ENCODE results near the gene JMJD1C. TPM values are rescaled to one million over a fixed set of nuclear protein-coding genes. Genes with fewer than 3 reads are reported as not detected.

The JMJD1C gene
- polyA plus RNA-seq, 3 donors from 2014 or later: 13.4 to 37.4 (median 16.0) TPM

GRCh38 chr10:63143987-63144386 is 321.8 kb downstream of the JMJD1C start:
- Mint-ChIP-seq H3K4me3 (no peak overlapping the region), H3K4me1 (peaks cover 50 to 88% of the 10 kb centered on the region in 2 donors), H3K9me3 (no peaks in the 10 kb centered on the region), H3K27ac (peak overlapping the region in 3 of 6 donors; percentile 25 to 68 (median 61)), H3K36me3 (peaks cover 0 to 6% (median 0%) of the 10 kb centered on the region in 3 donors), H3K27me3 (ENCODE audit: low read depth in 3 of 3) (no peaks in the 10 kb centered on the region)
- DNase-seq: no peak

- peaks cover 54 to 91% of the 10 kb centered on the region in 2 donors for H3K4me1 Mint-ChIP-seq
- H3K36me3 Mint-ChIP-seq: no peaks in the 10 kb centered on the region
These were observed 323.6 kb downstream of the JMJD1C start for GRCh38 chr10:63142136-63142535.

GRCh38 chr10:63140077-63140476 is 325.7 kb downstream of the JMJD1C start:
- H3K4me1 Mint-ChIP-seq: peaks cover 52 to 86% of the 10 kb centered on the region in 2 donors

More at GRCh38 chr10:63142136-63142535, 323.6 kb downstream of the JMJD1C start:
- no peaks in the 10 kb centered on the region for H3K9me3 Mint-ChIP-seq
- no peak overlapping the region for H3K4me3 Mint-ChIP-seq
- H3K27ac Mint-ChIP-seq: no peak overlapping the region
- no peaks in the 10 kb centered on the region for H3K27me3 Mint-ChIP-seq (ENCODE audit: low read depth in 3 of 3)
- DNase-seq: no peak

GRCh38 chr10:63137306-63137705 is 328.5 kb downstream of the JMJD1C start:
- H3K36me3 Mint-ChIP-seq: peaks cover 0 to 4% (median 0%) of the 10 kb centered on the region in 3 donors

More at GRCh38 chr10:63140077-63140476, 325.7 kb downstream of the JMJD1C start:
- Mint-ChIP-seq H3K36me3 (no peaks in the 10 kb centered on the region), H3K4me3 (no peak overlapping the region), H3K9me3 (no peaks in the 10 kb centered on the region), H3K27ac (peak overlapping the region in 2 of 6 donors; percentile 21 to 48), H3K27me3 (ENCODE audit: low read depth in 3 of 3) (no peaks in the 10 kb centered on the region)
- DNase-seq: no peak

GRCh38 chr10:63133821-63134557 is 331.8 kb downstream of the JMJD1C start:
- no peak for DNase-seq
- Mint-ChIP-seq H3K4me3 (peak overlapping the region; percentile 88 to 95 (median 92)), H3K36me3 (peaks cover 0 to 4% (median 0%) of the 10 kb centered on the region in 3 donors), H3K27me3 (ENCODE audit: low read depth in 3 of 3) (peaks cover 3 to 15% (median 13%) of the 10 kb centered on the region in 3 donors), H3K4me1 (peaks cover 38 to 52% of the 10 kb centered on the region in 2 donors), H3K9me3 (peaks cover 0 to 4% (median 0%) of the 10 kb centered on the region in 6 donors), H3K27ac (peak overlapping the region; percentile 84 to 97 (median 93))

More at GRCh38 chr10:63137306-63137705, 328.5 kb downstream of the JMJD1C start:
- peaks cover 0 to 10% (median 9%) of the 10 kb centered on the region in 3 donors for H3K27me3 Mint-ChIP-seq (ENCODE audit: low read depth in 3 of 3)
- DNase-seq: no peak
- peak overlapping the region in 1 of 6 donors; percentile 56 for H3K27ac Mint-ChIP-seq
- H3K9me3 Mint-ChIP-seq: peaks cover 0 to 4% (median 0%) of the 10 kb centered on the region in 6 donors
- H3K4me3 Mint-ChIP-seq: no peak overlapping the region
- peaks cover 52 to 80% of the 10 kb centered on the region in 2 donors for H3K4me1 Mint-ChIP-seq

DNA sequence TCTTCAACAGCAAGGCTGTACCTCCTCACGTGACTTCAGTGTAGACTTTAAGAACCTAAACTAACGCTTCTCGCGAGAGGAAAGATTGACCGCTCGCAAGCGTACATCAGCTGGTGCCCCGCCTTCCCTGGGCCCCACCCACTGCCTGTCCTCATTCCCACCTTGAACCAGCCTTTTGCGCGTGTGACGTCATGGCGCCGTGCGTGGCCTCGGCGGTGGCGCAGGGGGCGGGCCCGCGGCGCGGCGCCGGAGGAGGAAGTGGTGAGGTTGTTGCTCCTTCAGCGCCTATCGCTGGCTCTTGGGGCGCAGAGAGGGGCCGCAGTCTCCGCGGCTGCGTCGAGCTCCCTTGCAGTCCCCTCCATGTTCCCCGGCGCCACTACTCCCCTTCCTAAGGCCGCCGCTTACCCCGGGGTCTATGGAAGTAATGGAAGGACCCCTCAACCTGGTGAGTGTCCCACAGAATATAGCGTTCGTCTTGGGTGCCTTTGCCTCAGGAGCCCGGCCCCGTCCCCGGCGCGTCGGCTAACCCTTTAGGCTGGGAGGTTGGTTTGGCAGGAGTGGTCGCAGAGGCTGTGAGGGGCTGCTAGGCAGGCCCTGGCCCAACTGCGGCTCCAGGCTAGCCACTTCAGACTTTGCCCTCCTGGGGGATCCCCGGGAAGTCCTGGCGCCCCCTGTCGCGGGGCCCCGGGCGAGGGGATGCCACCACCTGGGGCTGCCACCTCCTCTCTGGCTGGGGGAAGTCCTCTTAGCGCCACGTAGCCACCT is 332.5 kb downstream of the JMJD1C start, which contains the start of gene NRBF2:
Gene NRBF2 (plus strand): TSS at position 273 of the 765 bp plus-strand sequence. CDS start 143 bp downstream, at position 416.
- peak within 1 kb of the TSS; percentile 88 to 95 (median 92) for H3K4me3 Mint-ChIP-seq
- peak within 1 kb of the TSS; percentile 91 to 97 (median 94) for H3K27ac Mint-ChIP-seq
- DNase-seq: peak; percentile 97 to 98 (median 97)
- H3K27me3 Mint-ChIP-seq (ENCODE audit: low read depth in 3 of 3): peaks cover 5 to 16% (median 13%) of the 10 kb centered on the region in 3 donors
- peaks cover 0 to 4% (median 0%) of the 10 kb centered on the region in 3 donors for H3K36me3 Mint-ChIP-seq
- H3K9me3 Mint-ChIP-seq: peaks cover 0 to 4% (median 0%) of the 10 kb centered on the region in 6 donors
- H3K4me1 Mint-ChIP-seq: peaks cover 37 to 46% of the 10 kb centered on the region in 2 donors

DNA sequence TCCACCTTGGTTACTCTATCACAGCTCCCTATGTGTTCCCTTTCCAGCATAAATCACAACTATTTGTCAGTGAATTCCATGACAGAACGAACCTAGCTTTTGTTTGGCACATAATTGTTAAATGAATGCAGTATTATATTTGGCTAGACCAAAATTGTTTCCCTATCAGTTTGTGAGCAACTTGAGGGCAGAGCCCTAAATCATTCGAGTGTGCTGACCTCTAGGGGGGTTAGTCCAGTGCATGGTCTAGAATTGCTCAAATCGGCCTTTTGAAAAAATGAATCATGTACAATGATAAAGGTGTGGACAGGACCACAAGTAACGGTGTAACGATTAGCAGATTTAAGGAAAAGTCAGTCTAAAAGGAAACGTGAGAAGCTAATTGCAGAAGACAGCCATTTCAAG is 333.1 kb downstream of the JMJD1C start:
- Mint-ChIP-seq H3K27ac (peak overlapping the region; percentile 91 to 97 (median 94)), H3K9me3 (peaks cover 0 to 4% (median 0%) of the 10 kb centered on the region in 6 donors), H3K4me3 (peak overlapping the region; percentile 88 to 95 (median 92)), H3K4me1 (peaks cover 34 to 41% of the 10 kb centered on the region in 2 donors), H3K36me3 (peaks cover 0 to 4% (median 0%) of the 10 kb centered on the region in 3 donors), H3K27me3 (ENCODE audit: low read depth in 3 of 3) (peaks cover 5 to 16% (median 15%) of the 10 kb centered on the region in 3 donors)
- no peak for DNase-seq

DNA sequence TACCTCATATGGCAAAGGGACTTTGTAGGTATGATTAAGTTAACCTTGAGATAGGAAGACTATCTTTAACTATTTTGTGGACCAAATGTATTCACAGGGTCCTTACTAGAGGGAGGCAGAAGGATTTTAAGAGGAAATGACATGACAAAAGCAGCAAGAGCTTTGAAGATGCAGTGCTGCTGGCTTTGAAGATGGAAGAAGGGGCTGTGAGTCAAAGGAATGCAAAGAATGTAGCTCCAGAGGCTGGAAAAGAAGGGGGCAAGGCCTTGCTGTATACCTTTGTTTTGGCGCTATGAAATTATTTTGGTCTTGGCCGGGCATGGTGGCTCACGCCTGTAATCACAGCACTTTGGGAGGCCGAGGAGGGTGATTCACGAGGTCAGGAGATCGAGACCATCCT is 335.9 kb downstream of the JMJD1C start:
- peaks cover 0 to 7% (median 0%) of the 10 kb centered on the region in 6 donors for H3K9me3 Mint-ChIP-seq
- peaks cover 0 to 8% (median 0%) of the 10 kb centered on the region in 3 donors for H3K36me3 Mint-ChIP-seq
- no peak for DNase-seq
- H3K4me1 Mint-ChIP-seq: peaks cover 19% of the 10 kb centered on the region in 2 donors
- H3K27me3 Mint-ChIP-seq (ENCODE audit: low read depth in 3 of 3): peaks cover 7 to 17% (median 16%) of the 10 kb centered on the region in 3 donors
- H3K27ac Mint-ChIP-seq: no peak overlapping the region
- H3K4me3 Mint-ChIP-seq: no peak overlapping the region

GRCh38 chr10:63128443-63128842 is 337.3 kb downstream of the JMJD1C start:
- no peak overlapping the region for H3K4me3 Mint-ChIP-seq
- peaks cover 0 to 7% (median 0%) of the 10 kb centered on the region in 6 donors for H3K9me3 Mint-ChIP-seq
- H3K27ac Mint-ChIP-seq: no peak overlapping the region
- peaks cover 9% of the 10 kb centered on the region in 2 donors for H3K4me1 Mint-ChIP-seq
- DNase-seq: no peak
- peaks cover 7 to 17% (median 14%) of the 10 kb centered on the region in 3 donors for H3K27me3 Mint-ChIP-seq (ENCODE audit: low read depth in 3 of 3)
- peaks cover 0 to 8% (median 0%) of the 10 kb centered on the region in 3 donors for H3K36me3 Mint-ChIP-seq

GRCh38 chr10:63125459-63125858 is 340.3 kb downstream of the JMJD1C start:
- H3K27ac Mint-ChIP-seq: no peak overlapping the region
- peaks cover 0 to 2% (median 0%) of the 10 kb centered on the region in 6 donors for H3K9me3 Mint-ChIP-seq
- peaks cover 0 to 4% (median 0%) of the 10 kb centered on the region in 3 donors for H3K36me3 Mint-ChIP-seq
- no peak for DNase-seq
- no peaks in the 10 kb centered on the region for H3K4me1 Mint-ChIP-seq
- H3K4me3 Mint-ChIP-seq: no peak overlapping the region
- peaks cover 2 to 9% (median 5%) of the 10 kb centered on the region in 3 donors for H3K27me3 Mint-ChIP-seq (ENCODE audit: low read depth in 3 of 3)

- peaks cover under 1 to 4% (median 4%) of the 10 kb centered on the region in 3 donors for H3K27me3 Mint-ChIP-seq (ENCODE audit: low read depth in 3 of 3)
- peaks cover 0 to 4% (median 0%) of the 10 kb centered on the region in 3 donors for H3K36me3 Mint-ChIP-seq
- no peak for DNase-seq
- H3K27ac Mint-ChIP-seq: no peak overlapping the region
- no peak overlapping the region for H3K4me3 Mint-ChIP-seq
- H3K9me3 Mint-ChIP-seq: peaks cover 0 to 2% (median 0%) of the 10 kb centered on the region in 6 donors
- no peaks in the 10 kb centered on the region for H3K4me1 Mint-ChIP-seq
These were observed 341.9 kb downstream of the JMJD1C start for GRCh38 chr10:63123727-63124362.

DNA sequence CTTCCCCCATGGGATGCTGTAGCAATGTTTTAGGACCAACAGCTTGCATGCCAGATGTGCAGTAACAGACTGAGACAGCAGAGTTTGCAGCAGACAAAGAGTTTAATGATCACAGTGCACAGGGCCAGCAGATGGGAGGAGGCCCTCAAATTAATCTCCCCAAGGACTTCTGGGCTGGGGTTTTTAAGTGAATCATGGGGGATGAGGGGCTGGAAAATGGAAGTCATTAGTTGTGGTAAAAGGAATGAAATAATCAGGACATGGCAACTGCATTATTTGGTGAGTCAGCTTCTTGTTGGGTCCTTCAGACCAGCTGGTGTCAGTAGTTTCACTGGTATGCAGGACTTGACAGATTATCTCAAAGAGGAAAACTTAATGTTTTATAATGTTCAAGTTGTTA is 345.2 kb downstream of the JMJD1C start:
- no peaks in the 10 kb centered on the region for H3K4me1 Mint-ChIP-seq
- H3K4me3 Mint-ChIP-seq: no peak overlapping the region
- peaks cover 0 to 2% (median 0%) of the 10 kb centered on the region in 3 donors for H3K27me3 Mint-ChIP-seq (ENCODE audit: low read depth in 3 of 3)
- H3K9me3 Mint-ChIP-seq: no peaks in the 10 kb centered on the region
- H3K27ac Mint-ChIP-seq: no peak overlapping the region
- H3K36me3 Mint-ChIP-seq: peaks cover 0 to 4% (median 0%) of the 10 kb centered on the region in 3 donors
- no peak for DNase-seq

- no peak for DNase-seq
These were observed 346.7 kb downstream of the JMJD1C start for GRCh38 chr10:63119041-63119440.

More at GRCh38 chr10:63119041-63119440, 346.7 kb downstream of the JMJD1C start:
- Mint-ChIP-seq H3K4me3 (no peak overlapping the region), H3K27ac (no peak overlapping the region), H3K4me1 (no peaks in the 10 kb centered on the region), H3K36me3 (no peaks in the 10 kb centered on the region), H3K27me3 (ENCODE audit: low read depth in 3 of 3) (peaks cover 0 to 2% (median 2%) of the 10 kb centered on the region in 3 donors), H3K9me3 (no peaks in the 10 kb centered on the region)

All from immature natural killer cell (primary cell).